Skeletal muscle cell (primary cell): Measurements from ENCODE around the gene STK32A.
A peak's percentile ranks its signal among the peaks of the same experiment; 100 is the strongest.

Experiments used
- DNase-seq: peaks from one replicate; pipeline ENCODE4 v3.0.0-alpha.2; 2010; ENCODE audit warnings: low read depth
- H3K4me3 ChIP-seq: 2 replicates; pipeline ENCODE4 v1.5.1; 2011; ENCODE audit warnings: low read depth, mild to moderate bottlenecking, control low read depth, low read length, moderate library complexity

The STK32A gene

DNA sequence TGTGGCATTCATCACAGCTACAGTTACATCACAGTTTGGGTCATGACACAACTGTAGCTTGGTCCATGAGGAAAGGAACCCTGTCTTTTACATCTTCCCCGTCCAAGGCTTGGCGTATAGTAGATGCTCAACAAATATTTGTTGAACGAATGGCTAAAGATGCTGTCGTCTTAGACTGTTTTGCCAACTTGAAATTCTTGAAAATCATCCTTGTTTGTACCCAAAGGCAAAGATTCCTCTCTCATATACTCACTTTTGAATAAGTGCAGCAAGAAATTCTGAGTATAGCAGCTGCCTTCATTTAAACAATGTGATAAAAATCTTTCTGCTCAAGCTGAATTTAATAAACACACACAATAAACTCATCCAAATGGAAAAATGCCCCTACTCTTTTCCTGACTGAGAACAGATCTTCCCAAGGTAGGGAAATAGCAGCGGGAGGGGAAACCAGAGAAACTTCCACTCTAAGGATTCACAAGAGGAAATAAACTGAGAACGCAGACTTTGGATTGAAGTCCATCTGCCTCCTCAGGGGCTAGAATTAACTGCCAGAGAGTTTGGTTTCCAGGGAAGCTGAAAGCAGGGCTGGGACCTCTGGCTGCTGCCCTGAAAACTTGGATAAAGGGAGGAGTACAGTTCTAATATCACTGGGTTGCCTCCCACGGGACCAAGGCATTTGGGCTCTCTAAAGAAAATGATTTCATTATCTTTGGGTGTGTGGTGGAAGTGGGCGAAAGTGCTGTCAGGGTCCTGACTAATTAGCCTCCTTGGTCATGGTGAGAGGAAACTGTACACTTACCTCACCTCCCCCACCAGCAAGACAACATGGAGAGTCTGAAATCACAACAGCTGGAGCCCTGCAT lies 175.9 kb downstream of the STK32A start:
- no peak for DNase-seq
- H3K4me3 ChIP-seq, result no peak overlapping the region

DNA sequence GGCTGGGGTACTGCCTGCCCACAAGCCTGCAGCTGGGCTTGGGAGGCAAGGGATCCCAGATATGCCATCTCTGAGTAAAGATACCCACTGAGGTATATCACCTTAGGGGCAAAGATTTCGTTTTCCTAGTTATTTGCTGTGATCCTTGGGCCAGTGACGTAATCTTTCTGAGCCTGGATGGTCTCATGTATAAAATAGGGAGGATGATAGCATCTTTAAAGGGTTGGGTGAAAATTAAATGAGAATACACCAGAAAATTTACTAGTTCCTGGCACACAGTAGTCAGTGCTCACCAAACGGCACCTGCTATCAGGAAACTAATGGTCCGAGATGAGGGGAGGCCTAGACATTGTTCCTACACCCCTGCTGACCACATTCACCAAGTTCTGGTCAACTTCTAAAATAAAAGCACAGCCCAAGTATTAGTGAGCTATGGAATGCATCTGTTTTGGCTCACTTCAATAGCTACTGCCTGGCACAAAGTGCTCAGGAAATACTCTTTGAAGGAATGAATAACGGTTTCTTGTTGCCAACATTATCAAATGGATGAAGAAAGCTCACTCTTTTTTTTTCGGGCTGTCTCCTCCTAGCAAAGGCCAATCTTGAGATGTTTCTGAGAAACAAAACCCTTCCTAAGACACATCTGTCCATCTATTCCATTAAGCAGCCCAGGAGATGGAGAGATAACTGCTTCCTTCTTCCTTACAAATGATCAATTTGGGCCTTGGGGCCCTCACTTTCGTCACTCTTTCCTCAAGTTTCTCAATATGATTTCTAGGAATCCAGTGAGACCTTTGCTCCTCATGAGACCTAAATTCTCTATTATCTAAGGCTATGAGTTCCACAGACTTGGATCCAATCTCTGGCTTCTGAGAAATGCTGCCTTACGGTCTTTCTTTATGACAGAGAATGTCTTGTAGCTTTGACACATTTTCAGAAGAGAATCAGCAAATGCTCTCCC lies 176.8 kb downstream of the STK32A start:
- H3K4me3 ChIP-seq, result no peak overlapping the region
- no peak for DNase-seq

DNA sequence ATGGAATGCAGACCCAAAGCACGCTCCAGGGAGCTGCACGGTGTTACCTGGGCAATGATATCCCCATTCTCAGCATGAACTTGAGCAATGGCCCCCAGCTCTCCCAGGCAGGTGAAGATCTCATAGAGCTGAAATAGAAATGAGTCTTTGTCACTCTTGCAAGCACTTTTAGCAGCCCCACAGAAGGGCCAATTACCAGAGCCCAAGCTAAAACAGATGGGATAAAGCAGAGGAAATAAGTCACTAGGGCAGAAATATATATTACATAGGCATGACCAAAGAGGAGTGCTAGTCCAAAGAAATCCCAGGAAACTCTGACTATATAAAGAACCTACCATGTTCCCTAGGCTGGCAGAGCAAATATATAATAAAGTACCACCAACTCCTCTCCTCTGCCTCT lies 177.7 kb downstream of the STK32A start:
- no peak for DNase-seq
- no peak overlapping the region for H3K4me3 ChIP-seq

DNA sequence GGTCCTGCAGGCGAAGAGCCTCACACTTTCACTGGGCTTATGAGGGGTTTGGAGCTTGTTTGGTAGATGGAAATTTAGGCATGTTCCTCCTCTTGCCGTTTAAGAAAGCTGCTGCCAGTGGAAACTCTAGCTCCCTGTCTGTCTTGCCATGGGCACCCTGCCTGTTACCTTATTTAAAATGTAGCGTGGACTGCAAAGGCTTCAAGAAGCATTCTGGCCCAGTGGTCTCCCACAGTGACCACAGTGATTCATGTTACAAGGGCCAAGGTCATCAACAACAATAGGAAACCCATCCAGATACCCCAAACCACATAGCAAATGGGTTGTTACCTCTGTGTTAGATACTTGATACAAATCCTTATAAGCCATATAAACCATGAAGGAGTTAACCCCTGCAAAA lies 178.4 kb downstream of the STK32A start:
- no peak for DNase-seq
- H3K4me3 ChIP-seq, result no peak overlapping the region

DNA sequence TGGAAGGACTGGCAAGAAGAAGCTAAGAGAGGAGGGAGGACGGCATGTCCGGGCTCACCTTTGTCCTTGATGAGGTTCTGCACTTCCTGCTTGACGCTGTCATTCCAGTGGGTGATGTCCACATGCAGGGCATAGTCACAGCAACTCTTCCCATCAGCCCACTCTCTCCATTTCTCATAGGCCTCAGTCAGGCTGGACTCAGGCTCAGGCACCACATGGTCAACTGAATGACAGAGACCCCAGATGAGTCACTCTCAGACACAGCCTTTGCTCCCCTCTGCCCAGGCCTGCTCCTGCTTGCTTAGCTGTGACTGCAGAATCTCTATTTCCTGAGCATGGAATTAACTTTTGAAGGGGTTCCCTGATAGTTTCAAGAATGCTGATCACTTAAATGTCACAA lies 180.8 kb downstream of the STK32A start:
- no peak overlapping the region for H3K4me3 ChIP-seq

DNA sequence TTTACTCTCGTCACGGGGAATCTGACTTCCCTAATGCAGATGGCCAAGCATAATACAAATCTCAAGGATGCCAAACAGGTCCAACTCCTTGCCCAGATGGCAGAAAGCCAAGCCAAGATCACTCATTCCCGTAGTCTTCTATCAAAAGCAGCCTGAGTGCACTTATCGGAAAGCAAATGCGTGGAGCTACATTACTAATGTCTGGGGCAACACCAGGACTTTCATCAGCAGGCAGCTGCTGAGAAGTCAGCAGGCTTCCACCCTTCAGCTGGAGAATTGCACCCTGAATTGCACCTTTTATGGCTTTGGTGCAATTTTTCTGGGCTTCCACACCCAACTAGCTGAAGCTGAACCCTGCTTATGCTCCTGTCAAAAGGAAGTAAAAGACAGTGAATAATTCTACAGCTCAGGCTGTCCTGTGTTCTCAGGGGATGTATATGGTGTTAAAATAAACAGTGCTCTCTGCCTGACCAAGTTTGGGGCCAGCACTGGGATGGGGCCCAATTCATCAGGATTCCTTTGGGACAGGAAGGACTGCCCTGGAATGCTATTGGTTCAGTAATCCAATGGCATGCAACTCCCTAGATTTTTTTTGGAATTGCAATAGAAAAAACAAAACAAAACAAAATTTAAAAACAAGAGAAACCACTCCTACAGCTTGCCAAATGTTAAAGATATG lies 182.4 kb downstream of the STK32A start:
- DNase-seq, result peak; percentile 83

More for the DNA sequence above, 180.8 kb downstream of the STK32A start:
- DNase-seq, result no peak

DNA sequence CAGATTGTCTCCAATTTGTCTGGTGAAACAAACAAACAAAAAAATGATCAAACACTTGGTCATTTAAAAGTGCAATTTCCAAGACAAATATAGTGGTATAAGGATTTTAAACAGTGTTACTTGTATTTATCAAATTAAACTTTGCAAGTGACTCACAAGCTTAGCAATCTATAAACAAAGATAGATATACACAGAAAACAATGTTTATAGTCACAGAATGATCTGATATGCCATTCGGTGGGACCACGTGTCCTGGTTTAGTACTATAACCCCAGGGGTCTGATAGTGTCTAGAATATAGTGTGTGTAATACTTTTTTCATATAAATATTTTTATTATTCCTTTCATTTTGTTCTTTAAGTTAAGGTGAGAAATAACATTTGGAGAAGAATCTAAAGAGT lies 183.8 kb downstream of the STK32A start:
- no peak for DNase-seq
- H3K4me3 ChIP-seq, result no peak overlapping the region

More for the DNA sequence above, 182.4 kb downstream of the STK32A start:
- H3K4me3 ChIP-seq, result no peak overlapping the region

DNA sequence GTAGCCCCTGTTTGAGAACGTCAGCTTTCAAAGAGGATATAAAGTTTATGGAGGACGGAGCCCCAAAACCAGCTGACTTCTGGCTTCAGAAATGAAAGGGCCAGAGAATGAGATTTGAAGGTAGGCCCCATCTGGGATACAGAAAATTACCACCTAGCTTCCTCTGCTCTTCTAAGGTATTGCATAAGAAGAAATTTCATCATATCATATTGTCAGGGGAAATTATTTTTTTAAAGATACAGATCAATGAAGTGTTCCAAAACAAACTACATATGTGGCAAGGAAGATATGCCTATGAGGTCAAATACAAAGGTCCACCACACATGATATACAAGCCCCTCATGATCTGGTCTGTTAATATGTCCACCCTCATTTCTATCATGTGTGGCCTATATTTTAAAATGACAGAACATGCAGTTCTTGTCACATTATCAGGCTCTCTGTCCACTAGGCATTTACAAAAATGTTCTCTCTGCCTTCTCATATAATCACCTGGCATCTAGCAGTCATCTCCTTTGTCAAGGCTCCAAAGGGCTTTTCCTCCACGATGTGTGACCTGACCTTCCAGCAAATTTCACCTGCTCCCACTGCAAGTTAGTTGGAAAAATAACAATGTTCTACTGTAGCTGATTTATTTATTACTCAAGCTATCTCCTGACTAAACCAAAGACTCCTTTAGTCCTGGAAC lies 192.0 kb downstream of the STK32A start:
- DNase-seq, result no peak
- H3K4me3 ChIP-seq, result no peak overlapping the region

DNA sequence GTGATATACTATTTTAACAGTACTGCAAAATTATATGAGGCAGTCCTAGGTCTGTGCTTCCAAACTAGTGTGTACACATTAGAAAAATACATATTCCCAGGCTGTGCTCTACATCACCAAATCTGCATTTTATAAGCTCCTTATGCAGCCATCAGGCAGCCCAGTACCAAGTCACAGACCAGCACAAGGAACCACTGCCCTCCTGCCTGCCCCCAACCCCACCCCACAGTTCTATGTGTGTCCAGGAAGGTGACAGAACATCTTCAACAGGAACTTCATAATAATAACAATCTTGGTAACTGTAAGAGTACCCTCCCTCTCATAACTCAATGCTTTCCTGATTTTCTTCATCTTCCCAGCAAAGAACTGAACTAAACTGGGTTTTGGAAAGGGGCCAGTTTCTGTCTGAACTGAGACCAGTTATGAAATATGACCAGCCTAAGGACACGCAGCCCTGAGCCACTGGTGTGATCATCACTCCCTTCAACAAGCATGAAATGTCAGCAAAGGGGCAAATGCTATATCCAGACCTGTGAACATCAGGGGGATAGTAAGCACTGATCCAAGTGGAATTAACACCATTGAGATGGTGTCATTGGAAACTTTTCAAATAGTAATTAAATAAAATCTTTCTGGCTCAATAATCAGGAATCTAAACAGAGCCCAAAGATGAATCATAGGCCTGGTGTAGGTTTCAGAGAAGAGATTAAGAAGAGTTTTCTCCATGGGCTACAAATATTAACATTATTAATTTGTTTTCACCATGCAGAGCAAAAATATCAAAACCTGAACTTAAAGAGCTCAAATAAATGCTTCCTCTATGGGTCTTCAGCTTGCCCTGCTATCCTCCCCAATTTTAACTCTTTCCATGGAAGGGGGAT lies 192.9 kb downstream of the STK32A start:
- no peak for DNase-seq
- no peak overlapping the region for H3K4me3 ChIP-seq

DNA sequence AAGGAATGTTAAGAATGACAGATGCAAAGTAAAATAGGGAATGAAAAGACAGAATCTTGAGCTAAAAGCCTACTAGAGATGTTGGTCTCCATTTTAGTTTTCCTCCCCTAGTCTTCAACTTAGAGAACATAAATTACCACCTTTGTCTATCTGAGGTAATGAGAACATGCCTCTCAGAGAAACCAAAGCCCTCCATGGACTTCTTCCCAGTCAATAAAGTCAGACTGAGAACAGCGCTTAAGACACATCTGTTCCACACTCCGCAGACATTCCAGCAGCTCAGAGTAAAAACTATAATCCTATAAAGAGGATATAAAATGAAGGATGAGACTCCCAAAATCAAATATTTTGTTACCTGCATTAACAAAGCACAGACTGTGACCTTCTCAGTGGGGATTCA lies 195.8 kb downstream of the STK32A start:
- no peak overlapping the region for H3K4me3 ChIP-seq
- no peak for DNase-seq

DNA sequence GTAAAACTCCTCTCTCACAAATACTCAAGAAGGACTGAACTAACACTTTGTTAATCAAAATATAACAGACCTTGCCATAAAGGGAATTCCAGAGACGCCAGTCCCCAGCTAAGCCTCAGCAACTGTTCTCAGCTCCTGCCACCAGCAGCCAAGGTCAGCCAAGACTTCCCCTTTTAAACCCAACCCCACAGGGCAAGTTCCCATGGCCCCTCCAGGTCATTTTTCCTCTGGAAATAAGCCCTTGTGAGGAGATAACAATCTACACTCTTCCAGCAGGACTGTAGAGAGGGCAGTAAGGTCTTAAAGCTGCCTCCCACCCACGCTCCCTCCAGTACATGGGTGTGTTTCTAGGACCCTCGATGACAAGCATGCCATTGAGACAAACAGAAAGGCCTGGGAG lies 196.8 kb downstream of the STK32A start:
- H3K4me3 ChIP-seq, result no peak overlapping the region
- no peak for DNase-seq

DNA sequence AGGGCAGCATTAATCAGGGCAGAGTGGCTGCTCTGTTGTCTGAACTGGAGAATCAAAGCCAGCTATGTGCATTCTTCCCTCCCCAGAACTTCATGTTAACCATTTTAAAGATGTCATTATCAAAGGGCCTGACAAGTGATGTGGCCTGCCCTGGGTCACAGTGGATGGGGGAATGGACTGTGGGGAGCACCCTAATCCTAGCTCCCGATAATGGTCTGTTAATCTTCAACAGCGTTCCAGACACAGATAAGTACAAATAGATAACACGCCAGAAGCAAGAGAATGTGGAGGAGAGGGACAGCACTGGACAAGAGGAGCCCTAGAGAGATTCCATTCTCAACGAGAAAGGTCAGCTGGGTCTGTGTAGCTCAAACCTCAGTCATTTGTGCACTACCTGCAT lies 197.5 kb downstream of the STK32A start:
- no peak overlapping the region for H3K4me3 ChIP-seq
- no peak for DNase-seq

DNA sequence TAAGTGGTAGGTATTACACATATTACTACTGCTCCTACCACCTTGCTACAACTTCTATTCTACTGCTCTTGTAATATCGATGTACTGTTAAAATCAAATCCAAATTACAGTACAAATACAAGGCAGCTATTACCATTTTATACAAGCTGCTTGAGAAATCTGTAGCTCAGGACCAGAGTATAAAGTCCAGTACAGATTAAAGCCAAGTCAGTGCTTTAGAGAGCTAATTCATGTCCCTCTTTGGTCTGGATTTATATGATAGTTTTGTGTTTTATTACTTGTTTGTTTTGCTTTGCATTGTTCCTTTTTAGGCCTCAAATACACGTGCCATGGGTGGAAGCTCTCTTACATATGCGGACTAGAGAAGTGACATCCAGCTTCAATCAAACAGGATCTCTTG lies 199.2 kb downstream of the STK32A start:
- H3K4me3 ChIP-seq, result no peak overlapping the region
- DNase-seq, result no peak

DNA sequence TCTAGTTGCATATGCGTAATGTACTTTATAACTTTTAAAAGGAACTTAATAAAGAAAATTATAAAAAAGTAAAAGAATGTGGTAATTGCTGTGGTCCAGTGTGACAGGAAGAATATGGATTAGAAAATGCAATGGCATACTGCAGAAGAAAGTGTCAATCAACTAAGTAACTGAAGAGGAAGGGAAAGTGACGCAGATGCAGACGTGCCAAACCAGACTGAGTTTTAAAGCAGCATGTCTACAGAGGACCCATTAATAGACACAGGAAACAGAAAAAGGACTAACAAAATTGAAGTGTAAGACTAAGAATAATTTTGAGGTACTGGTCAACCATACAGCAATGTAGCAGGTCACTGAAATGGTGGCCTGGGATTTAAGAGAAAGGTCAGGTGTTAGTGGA lies 201.8 kb downstream of the STK32A start:
- no peak for DNase-seq
- no peak overlapping the region for H3K4me3 ChIP-seq

DNA sequence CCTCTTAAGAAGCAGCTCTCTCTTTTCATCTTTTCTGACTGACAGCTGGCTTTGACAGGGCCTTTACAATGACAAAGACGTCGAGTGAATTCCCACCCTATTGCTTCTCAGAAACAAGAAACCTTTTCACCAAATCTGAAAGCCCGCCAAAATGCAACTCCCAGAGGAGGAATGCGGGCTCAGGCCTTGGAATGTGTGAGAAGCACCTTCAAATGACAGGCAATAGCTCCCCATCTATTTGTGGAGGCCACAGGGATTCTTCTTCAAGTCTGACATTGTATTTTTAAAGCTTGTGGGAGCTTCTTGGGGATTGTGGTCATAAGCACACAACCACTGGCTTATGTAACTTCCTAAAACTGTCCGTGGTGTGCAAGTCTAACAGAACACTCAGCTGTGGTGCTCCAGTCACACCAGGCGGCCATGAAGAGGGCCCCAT lies 202.4 kb downstream of the STK32A start:
- no peak for DNase-seq
- no peak overlapping the region for H3K4me3 ChIP-seq
